H1 (cell line): Measurements from ENCODE around the gene RTKN2. TPM values are rescaled to one million over a fixed set of nuclear protein-coding genes. Genes with fewer than 3 reads are reported as not detected.

Experiments
- CBX8 ChIP-seq: fragments of 300-800, 300-1000 bp; sonication (generic); IDR thresholded peaks from 2 replicates; pipeline ENCODE4 v1.7.1; 2016; ENCODE audit warnings: low read depth, low read length, borderline replicate concordance
- EZH2 ChIP-seq: fragments of 200-600 bp; sonication (generic); IDR thresholded peaks from 2 replicates; pipeline ENCODE4 v1.7.1; 2012; ENCODE audit warnings: low read depth, mild to moderate bottlenecking, moderate library complexity, low read length, inconsistent platforms; ENCODE audit not compliant: severe bottlenecking
- MAFK ChIP-seq: IDR thresholded peaks from 2 replicates; pipeline ENCODE4 v1.6.1; 2012; ENCODE audit warnings: low read depth, mild to moderate bottlenecking, improper control_type of control experiment, low read length
- NANOG ChIP-seq: IDR thresholded peaks from 2 replicates; pipeline ENCODE4 v1.6.1; 2011; ENCODE audit warnings: low read length, low read depth, mild to moderate bottlenecking, inconsistent platforms; ENCODE audit not compliant: insufficient read depth, poor library complexity, severe bottlenecking
- NRF1 ChIP-seq: IDR thresholded peaks from 2 replicates; pipeline ENCODE4 v1.6.1; 2011; ENCODE audit warnings: mild to moderate bottlenecking, low read depth, low read length, improper control_type of control experiment
- POLR2AphosphoS5 ChIP-seq: IDR thresholded peaks from 2 replicates; pipeline ENCODE4 v1.6.1; 2011; ENCODE audit warnings: low read depth, low read length
- ZNF274 ChIP-seq: IDR thresholded peaks from 2 replicates; pipeline ENCODE4 v1.7.0; 2012; ENCODE audit warnings: low read length, borderline replicate concordance; ENCODE audit errors: extremely low read depth
- polyA plus RNA-seq, 7 experiments: library from polyadenylated mRNA; depleted of rRNA in 3 of 7; stranded (reverse) in 5 of 7; unstranded in 2 of 7; fragments of >200 nt in 5 of 7; fragments of 200-250 nt in 2 of 7; gene quantifications; 1 replicate in 5 of 7; 2 replicates in 1 of 7; 4 replicates in 1 of 7; pipeline versions ENCODE4 v1.2.1 to v1.2.3, GENCODE V29; 2011 to 2013; ENCODE audit warnings: missing spikeins in 2 of 7, mixed read lengths in 2 of 7
- total RNA-seq: library from RNA; stranded (reverse); fragmentation: NEBNext Ultra II Directional; extraction: Animal tissue kit (Norgen Biotek cat#: 25700); gene quantifications from 2 replicates; pipeline ENCODE4 v1.2.1, GENCODE V29; 2021

RTKN2 gene
- total and polyA plus RNA-seq, 2 of the 8 experiments (the other 6 are each of a cell fraction or from before 2014, with no cell fraction given), result 5.1 to 24.6 TPM

GRCh38 chr10:62225362-62225761 lies 43.3 kb downstream of the RTKN2 start (continued):
- TF ChIP-seq MAFK (no peak), POLR2AphosphoS5 (no peak), ZNF274 (no peak), EZH2 (no peak), NRF1 (no peak), CBX8 (no peak), NANOG (no peak)
